Stimulated activated CD4-positive, alpha-beta T cell treated with anti-CD3 and anti-CD28 coated beads, Interleukin-1b, Interleukin-23, amount 100 ng/mL, for 4 hours (primary cell): ENCODE results near the gene ATXN7L2.
A peak's percentile ranks its signal among the peaks of the same experiment; 100 is the strongest.
"Not testable (repeated sequence)": the region's sequence is repeated elsewhere in the genome, so short reads cannot be mapped to it uniquely, and the experiment has no call there.

Source experiments
- DNase-seq, 2 donors: peaks; one replicate each; pipeline ENCODE4 v3.0.0-alpha.2; 2020; ENCODE audit warnings: low read depth in 2 of 2

The ATXN7L2 gene

DNA sequence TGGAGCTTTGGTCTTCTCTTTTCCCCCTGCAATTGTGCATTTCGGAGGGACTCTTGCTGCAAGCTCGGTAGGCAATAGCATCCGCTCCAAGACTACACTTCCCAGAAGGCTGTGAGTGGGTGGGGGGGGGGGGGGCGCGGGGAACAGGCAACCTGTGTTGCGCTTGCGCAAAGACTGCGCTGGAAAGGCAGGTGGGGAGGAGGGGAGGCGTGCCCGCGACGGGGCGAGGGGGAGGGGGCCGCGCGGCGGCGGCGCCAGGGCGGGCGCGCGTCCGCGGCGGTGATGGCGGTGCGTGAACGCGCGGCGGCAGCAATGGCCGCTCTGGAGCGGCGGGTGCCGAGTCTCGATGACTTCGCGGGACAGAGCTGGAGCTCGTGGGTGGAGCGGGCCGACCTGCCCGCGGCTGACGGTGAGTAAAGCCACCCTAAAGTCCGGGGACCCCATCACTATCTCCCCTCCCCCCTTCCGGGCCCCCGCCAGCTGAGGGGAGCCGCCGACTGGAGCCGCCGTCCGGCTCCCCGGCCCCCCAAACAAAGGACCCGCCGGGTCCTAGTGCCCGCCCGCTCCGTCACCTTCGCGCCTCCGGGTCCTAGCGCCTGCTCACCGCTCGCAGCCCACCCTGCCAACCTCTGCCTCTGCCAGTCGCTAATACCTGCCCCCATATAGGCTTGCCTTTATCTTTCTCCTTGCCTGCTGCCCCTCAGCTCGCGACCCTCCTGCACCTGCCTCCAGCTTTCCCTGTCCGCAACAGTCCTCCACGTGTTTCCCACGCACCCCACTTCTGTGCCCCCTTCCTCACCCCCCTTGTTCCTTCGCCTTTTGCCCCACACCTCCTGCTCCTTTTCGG lies at the start of gene ATXN7L2:
TSS of gene ATXN7L2 (plus strand) at position 234 of the 847 bp plus-strand sequence. CDS start at position 283, 49 bp downstream.
- peak; percentile 87 for DNase-seq

DNA sequence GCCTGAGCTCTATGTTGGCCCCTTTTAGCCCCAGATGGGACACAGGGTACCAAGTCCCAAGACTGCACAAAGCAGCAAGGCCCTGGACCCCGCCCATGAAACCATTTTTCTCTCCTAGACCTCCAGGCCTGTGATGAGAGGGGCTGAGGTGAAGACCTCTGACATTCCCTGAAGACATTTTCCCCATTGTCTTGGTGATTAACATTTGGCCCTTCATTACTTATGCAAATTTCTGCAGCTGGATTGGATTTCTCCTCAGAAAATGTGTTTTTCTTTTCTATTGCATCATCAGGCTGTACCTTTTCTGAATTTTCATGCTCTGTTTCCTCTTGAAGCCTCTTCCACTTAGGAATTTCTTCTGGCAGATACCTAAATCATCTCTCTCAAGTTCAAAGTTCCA lies 49.2 kb upstream of the ATXN7L2 start:
- no peak for DNase-seq

DNA sequence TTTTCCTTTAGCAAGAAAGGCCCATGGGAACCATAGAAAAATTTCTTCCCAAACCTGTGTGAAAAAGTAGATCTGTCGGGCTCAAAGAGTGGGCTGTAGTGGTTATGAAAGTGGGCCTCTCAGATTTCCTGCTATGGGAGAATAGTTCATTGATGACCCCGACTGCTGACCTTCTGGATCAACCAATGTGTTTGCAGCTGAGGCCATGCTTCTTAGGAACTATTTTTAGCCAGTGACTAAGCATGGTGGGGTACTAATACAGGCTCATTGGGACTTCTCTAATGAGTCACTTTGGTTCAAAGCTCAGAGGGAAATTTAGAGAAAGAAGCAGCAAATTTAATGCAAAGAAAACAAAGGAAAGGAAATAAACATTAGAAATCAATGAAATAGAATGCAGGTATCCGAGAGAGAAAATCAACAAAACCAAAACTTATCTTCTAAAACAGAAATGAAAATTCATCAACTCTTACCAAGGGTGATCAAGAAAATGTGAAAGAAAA lies 44.9 kb upstream of the ATXN7L2 start:
- DNase-seq = no peak

DNA sequence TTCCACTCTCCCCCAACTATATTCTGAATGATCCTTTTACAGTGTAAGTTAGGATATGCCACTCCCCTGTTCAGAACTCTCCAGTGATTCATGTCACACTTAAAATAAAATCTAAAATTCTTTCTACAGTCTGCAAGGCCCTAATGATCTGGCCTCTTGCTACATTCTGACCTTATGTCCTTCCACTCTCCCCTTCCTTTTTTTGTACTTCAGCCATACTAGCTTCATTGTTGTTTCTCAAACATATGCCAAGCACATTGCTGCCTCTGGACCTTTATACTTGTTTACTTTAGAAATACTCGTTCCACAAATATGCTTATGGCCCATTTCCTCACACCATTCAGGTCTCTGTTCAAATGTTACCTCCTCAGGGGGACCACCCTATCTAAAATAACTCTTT lies 42.6 kb upstream of the ATXN7L2 start:
- DNase-seq = no peak

DNA sequence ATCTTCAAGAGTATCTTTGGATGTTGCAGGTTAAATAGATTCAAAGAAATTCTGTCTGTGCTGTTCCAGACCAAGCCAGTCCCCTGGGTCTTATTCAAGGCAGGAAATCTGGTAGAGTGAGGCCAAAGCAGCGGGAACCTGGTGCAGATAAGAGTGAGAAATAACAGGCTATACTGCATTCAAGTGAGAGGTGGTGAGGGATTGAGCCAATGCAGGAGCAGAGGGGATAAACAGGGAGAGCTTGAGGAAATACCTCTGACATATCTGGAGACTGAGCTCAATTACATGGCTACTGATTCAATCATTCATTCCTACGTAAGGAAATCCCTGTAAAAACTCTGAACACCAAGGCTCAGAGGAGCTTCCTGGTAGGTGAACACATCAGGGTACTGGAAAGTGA lies 40.2 kb upstream of the ATXN7L2 start:
- DNase-seq = no peak

GRCh38 chr1:109444346-109444745 lies 39.4 kb upstream of the ATXN7L2 start:
- DNase-seq = no peak

- not testable (repeated sequence) for DNase-seq
Measured at GRCh38 chr1:109445949-109446695, 37.6 kb upstream of the ATXN7L2 start.

DNA sequence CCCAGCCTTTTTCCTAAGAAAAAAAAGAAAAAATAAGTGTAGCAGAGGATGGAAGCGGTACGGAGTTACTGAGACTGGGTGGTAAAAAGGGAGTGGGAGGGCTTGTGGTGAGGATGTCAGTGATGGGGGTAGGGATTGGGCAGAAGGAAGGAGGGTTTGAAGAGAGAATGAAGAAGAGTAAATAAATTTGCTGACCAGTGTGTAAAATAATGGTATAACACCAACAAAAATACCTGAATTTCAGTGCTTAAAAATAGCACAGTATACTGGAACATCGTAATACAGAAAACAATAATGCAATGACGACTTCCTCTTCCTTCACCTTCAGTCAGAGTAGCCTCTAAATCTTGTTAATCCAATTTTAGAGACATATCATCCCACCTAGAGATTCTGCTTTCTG lies 36.2 kb upstream of the ATXN7L2 start:
- no peak for DNase-seq

GRCh38 chr1:109454497-109455133 lies 29.1 kb upstream of the ATXN7L2 start:
- DNase-seq = no peak

- DNase-seq = no peak
Measured at GRCh38 chr1:109457819-109458218, 25.9 kb upstream of the ATXN7L2 start.

DNA sequence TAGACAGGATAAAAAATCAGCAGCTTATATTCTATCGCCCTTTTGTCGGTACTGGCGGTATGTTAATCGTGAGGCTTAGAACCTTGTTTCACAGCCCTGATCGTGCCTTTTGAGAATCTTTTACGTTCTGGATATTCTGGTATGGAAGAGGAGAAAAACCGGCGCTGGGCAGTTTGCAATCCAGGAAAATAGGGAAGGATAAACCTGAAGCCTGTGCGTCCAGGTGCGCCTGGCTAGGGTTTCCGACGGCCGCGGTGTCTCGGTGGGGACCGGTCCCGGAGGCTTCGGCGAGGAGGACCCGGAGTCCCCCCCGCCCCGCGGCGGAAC lies 17.6 kb upstream of the ATXN7L2 start:
- no peak for DNase-seq

DNA sequence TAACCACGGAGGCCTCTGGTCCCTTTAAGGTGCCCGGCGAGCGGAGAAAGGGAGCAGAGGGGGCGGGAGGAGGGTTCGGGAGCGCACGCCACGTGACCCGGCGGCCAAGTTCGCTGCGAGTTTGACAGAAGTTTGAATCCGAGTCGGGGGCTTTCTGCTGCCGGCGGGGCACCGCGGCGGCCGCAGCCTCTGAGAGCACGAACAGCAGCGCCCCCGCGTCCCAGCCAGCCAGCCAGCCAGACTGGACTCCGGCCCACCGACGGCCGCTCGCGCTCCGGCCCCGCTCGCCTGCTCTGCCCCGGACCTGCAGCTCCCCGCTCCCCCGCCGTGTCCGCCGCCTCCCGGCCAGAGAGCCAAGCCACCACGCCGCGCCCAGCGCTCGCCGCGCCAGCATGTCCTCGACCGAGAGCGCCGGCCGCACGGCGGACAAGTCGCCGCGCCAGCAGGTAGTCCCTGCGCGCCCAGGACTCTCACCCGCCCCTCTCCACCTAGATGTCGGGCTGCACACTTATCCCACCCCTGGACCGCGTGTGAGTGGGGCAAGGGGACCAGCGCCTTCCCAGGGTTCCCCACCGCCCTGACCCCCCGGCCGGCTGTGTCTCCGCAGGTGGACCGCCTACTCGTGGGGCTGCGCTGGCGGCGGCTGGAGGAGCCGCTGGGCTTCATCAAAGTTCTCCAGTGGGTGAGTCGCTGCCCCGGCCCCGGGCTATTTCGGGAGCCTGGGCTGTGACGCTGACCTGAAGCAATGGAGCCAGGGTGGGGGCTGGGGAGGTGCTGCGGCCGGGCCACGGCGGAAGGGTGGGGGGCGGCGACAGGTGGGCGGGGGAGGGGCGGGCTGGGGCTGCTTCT lies 17.0 kb upstream of the ATXN7L2 start, which contains the start of gene SYPL2:
TSS of gene SYPL2 (plus strand) at position 95 of the 849 bp plus-strand sequence. CDS start at position 393, 298 bp downstream.
- DNase-seq = peak in 1 of 2 donors; percentile 19

- DNase-seq = no peak
Measured at GRCh38 chr1:109467301-109467777, 16.4 kb upstream of the ATXN7L2 start.

DNA sequence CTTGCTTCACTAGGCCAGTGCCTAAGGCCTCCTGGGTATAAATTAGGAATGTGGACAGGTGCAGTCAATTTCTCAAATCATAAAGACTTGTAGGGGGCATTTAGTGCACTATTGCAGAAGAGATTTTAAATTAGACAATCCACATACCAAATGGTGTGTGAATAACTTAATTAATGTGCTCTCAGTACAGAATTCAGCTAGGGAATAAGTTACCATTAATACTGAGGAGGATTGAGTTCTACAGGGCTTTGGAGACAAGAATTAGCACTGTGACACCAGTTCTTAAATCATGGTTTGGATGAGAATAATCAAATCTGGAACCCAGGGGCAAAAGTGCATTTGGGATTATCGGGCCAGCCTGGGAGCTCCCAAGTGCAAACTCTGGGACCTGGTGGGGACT lies 15.6 kb upstream of the ATXN7L2 start:
- DNase-seq = no peak

DNA sequence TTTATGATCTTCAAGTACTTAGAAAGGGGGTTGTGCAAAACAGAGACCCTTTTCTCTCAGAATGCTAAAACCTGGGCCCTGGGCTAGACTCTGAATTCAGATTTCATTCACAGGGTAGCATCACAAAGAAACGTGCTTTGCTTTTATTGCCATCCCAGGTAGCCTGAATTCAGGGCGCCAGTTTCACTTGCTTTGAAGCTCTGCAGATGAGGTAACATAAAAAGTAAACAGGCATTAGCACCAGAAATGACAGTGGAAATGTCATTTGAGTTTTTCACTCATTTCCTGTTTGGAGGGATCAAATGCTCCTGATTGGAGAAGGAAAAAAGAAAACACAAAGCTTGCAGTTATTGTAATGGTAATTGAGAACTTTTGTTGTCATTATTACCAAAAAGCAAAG lies 14.8 kb upstream of the ATXN7L2 start:
- DNase-seq = no peak

DNA sequence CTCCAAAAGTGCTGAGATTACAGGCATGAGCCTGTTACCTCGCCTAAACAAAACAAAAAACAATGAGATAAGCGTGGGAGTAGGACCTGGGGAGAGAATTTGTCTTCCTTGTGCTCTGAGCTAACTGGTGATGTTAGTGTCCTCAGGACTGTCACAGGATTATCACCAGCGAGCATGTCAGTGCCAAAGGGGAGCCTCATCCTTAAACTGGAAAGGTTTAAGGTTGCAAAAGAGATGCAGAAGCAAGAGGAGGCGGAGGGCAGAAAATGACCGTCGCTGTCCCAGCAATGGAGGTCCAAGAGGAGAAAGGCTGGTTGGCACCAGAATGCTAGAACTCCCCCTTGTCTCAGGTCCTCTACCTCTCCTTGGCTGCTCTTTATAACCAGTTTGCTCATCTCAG lies 13.5 kb upstream of the ATXN7L2 start:
- DNase-seq = no peak

GRCh38 chr1:109472779-109473178 lies 10.9 kb upstream of the ATXN7L2 start:
- DNase-seq = no peak

DNA sequence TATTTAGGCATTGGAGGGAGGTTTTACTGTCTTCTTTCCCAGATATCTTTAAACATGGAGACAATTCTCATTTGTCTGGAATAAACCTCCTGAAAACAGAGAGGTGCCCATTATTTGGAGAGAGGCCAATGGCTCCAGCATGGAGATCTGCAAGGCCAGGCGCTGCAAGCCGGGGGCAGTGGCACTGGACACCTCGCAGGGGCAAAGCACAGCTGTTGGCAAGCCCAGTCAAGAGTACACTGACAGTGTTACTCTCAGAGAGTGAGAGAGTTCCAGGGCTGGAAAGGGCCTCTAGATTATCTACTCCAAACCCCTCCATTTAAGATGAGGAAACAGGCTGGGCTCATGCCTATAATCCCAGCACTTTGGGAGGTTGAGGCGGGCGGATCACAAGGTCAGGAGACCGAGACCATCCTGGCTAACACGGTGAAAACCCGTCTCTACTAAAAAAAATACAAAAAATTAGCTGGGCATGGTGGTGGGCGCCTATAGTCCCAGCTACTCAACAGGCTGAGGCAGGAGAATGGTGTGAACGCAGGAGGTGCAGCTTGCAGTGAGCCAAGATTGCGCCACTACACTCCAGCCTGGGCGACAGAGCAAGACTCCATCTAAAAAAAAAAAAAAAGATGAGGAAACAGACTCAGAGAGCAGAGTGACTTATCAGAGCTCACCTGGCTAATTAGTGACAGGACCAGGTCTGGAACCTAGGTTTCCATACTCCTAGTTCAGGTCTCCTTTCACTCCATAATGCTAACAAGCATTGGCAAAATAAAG lies 10.2 kb upstream of the ATXN7L2 start:
- DNase-seq = not testable (repeated sequence)

GRCh38 chr1:109474697-109475096 lies 9.0 kb upstream of the ATXN7L2 start:
- DNase-seq = no peak

GRCh38 chr1:109475261-109475660 lies 8.4 kb upstream of the ATXN7L2 start:
- no peak for DNase-seq
